Adrenal gland (tissue), 12 donors: Measurements from ENCODE around the gene RAD52. TPM values are rescaled to one million over a fixed set of nuclear protein-coding genes. Genes with fewer than 3 reads are reported as not detected.

Experiments
- DNase-seq, 7 donors: peaks; one replicate each; pipeline ENCODE4 v3.0.0-alpha.2; 2019 to 2020
- H3K27ac ChIP-seq, 5 donors: fragments of 200-600 bp; sonication (generic) in 4 of 5; 1 replicate in 3 of 5; 2 replicates in 2 of 5; pipeline versions ENCODE4 v1.5.1 to v1.8.0; 2016 to 2020; ENCODE audit warnings: mild to moderate bottlenecking in 1 of 5
- H3K27me3 ChIP-seq: fragments of 200-600 bp; 2 replicates; pipeline ENCODE4 v1.8.0; 2021
- H3K36me3 ChIP-seq, 2 donors: fragments of 200-600 bp; replicated peaks in 1 of 2; 1 replicate in 1 of 2; 2 replicates in 1 of 2; pipeline versions ENCODE4 v1.5.1 to v1.8.0; 2018 to 2022
- H3K4me1 ChIP-seq, 2 donors: fragments of 200-600 bp; replicated peaks in 1 of 2; 1 replicate in 1 of 2; 2 replicates in 1 of 2; pipeline versions ENCODE4 v1.5.1 to v1.8.0; 2018 to 2021
- H3K4me3 ChIP-seq, 4 donors: fragments of 200-600 bp; sonication (generic) in 3 of 4; one replicate each; pipeline ENCODE4 v1.5.1; 2016 to 2018
- H3K9me3 ChIP-seq, 3 donors: fragments of 200-600 bp; sonication (generic) in 1 of 3; replicated peaks in 1 of 3; 1 replicate in 2 of 3; 2 replicates in 1 of 3; pipeline versions ENCODE4 v1.5.1 to v1.8.0; 2016 to 2021
- CTCF ChIP-seq, 6 experiments: fragments of 450-650 bp in 4 of 6; fragments of 200-600 bp in 2 of 6; sonication (generic) in 1 of 6; IDR thresholded peaks; 1 replicate in 5 of 6; 2 replicates in 1 of 6; pipeline versions ENCODE4 v1.5.1 to v1.8.0; 2016 to 2021; ENCODE audit warnings: antibody characterized with exemption in 6 of 6, mild to moderate bottlenecking in 2 of 6, moderate library complexity in 1 of 6
- POLR2A ChIP-seq, 2 donors: fragments of 450-650 bp; IDR thresholded peaks; one replicate each; pipeline ENCODE4 v1.6.1; 2017; ENCODE audit warnings: antibody characterized with exemption in 2 of 2, mild to moderate bottlenecking in 2 of 2, moderate library complexity in 1 of 2
- WGBS, 4 donors: extraction: QIAGEN DNeasy Blood & Tissue Kit in 2 of 4; methylation state at CpG; one replicate each; pipeline versions ENCODE4 v1.1.5 to v1.1.7; 2013 to 2017; 5-methylcytosine and 5-hydroxymethylcytosine counted together
- intact Hi-C, 2 donors: fragments of 100-400 bp; cut with DNase I; formaldehyde crosslinking; loops; one replicate each; pipeline versions ENCODE4 v1.14.1 to v1.15.0; 2022 to 2023
- polyA plus RNA-seq, 3 donors: library from polyadenylated mRNA; stranded (reverse); fragments of 200-250 nt in 2 of 3; fragments of 350-450 nt in 1 of 3; fragmentation: Illumina TruSeq in 1 of 3; extraction: RNeasy Lipid Tissue Mini Kit (QIAGEN cat#74804) in 1 of 3; gene quantifications; one replicate each; pipeline ENCODE4 v1.2.3, GENCODE V29; 2013 to 2014
- total RNA-seq, 9 donors: library from RNA; depleted of rRNA in 4 of 9; stranded (reverse); fragments of >200 nt in 4 of 9; fragments of 120-200 nt in 1 of 9; fragmentation: NEBNext Ultra II Directional in 1 of 9; extraction: Animal tissue kit (Norgen Biotek cat#: 25700) in 1 of 9; gene quantifications; one replicate each; pipeline versions ENCODE4 v1.1.0 to v1.2.4, GENCODE V29; 2013 to 2023
- donor health status: healthy with polysubstance abuse.
- donor health status: Bipolar disorder and iron deficiency.
- donor health status: DM: yes; HTN: yes; CAD: no.
- donor health status: DM: no; HTN: no; CAD: no.
- donor health status: DM: no; HTN: no; CAD: no.
- donor health status: DM: yes; HTN: yes; CAD: no.

Gene RAD52
- total and polyA plus RNA-seq, 12 donors, result 5.5 to 22.6 (median 11.2) TPM

DNA sequence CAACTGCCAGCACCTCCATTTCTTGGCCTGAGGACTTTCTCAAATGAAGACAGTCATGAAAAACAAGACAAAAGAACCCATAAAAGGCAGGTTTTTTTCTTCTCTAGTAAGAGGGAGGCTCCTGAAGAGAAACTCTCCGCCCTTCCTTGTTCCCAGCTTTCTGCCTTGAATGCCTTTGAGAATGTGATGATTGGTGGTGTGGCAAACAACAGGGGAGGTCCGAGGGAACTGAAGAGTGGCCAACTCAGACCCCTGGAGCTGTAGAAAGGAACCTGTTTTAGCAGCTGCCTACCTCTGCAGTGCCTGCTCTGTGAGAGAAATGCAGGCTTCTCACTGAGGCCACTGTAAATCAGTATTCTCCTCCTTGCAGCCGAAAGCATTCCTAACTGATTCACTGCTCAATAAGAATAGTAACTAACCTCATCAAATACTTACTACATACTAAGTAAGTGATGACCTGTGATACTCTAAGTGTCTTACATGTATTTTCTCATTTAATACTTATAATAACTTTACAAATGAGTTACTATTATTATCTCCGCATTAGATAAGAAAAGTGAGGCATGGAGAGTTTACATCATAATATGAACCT, 24.9 kb upstream of the RAD52 start:
- Histone ChIP-seq H3K4me3 (no peak overlapping the region), H3K27me3 (no peaks in the 10 kb centered on the region), H3K9me3 (no peaks in the 10 kb centered on the region), H3K27ac (no peak overlapping the region), H3K4me1 (no peaks in the 10 kb centered on the region), H3K36me3 (no peaks in the 10 kb centered on the region)
- 86 to 92% (median 90%) methylated on average over 4 of the region's 4 CpGs for WGBS, 4 donors
- TF ChIP-seq CTCF (IDR thresholded peaks at IDR 0.05) (no peak), POLR2A (IDR thresholded peaks at IDR 0.05) (no peak)
- DNase-seq, result no peak
- intact Hi-C loops, result no loop called here

DNA sequence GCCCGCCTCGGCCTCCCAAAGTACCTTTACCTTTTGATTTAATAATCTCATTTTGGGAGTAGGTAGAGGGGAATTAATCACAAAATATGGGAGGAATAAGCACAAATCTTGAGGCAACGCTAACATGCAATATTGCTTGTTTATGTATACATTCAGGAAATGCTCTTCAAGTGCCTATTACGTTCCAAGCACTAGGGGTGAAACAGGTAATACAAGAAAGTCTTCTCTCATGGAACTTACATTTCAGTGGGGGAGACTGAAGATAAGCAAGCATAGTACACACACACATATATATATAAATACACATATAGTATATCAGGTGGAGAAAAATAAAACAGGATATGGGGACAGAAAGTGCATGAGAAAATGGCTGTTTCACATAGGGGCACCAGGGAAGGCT, 22.5 kb upstream of the RAD52 start:
- TF ChIP-seq CTCF (IDR thresholded peaks at IDR 0.05) (no peak), POLR2A (IDR thresholded peaks at IDR 0.05) (no peak)
- no peak for DNase-seq
- Histone ChIP-seq H3K9me3 (no peaks in the 10 kb centered on the region), H3K36me3 (no peaks in the 10 kb centered on the region), H3K4me3 (no peak overlapping the region), H3K27ac (no peak overlapping the region), H3K4me1 (no peaks in the 10 kb centered on the region), H3K27me3 (no peaks in the 10 kb centered on the region)
- intact Hi-C loops, result no loop called here
- 94 to 97% (median 95%) methylated on average over 4 of the region's 4 CpGs for WGBS, 4 donors

GRCh38 chr12:969821-970220, 20.3 kb upstream of the RAD52 start:
- no peaks in the 10 kb centered on the region for H3K36me3 ChIP-seq
- 79 to 92% (median 83%) methylated on average over 8 of the region's 8 CpGs for WGBS, 4 donors
- no peak for TF ChIP-seq CTCF (IDR thresholded peaks at IDR 0.05)
- TF ChIP-seq POLR2A (IDR thresholded peaks at IDR 0.05), result no peak

DNA sequence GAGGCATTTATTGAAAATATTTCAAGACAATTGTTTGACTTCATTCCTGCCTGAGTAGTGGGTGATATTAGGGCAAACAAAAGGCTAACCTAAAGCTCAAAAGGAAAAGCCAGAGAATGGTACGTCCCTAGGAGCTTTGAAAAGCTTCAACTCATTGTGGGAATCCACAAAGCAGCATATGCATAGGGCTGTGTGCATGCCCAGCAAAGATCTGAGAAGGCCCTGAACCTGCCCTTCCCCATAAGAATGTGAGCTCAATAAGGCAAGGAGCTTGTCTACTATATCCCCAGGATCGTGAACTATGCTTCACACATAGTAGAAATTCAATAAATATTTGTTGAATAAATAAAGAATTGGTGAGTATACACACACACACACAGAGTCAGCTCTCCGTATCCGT, 19.1 kb upstream of the RAD52 start:
- TF ChIP-seq CTCF (IDR thresholded peaks at IDR 0.05), result no peak
- TF ChIP-seq POLR2A (IDR thresholded peaks at IDR 0.05), result no peak
- H3K36me3 ChIP-seq, result no peaks in the 10 kb centered on the region
- no peak for DNase-seq
- H3K27ac ChIP-seq, result no peak overlapping the region
- H3K4me3 ChIP-seq, result no peak overlapping the region
- no peaks in the 10 kb centered on the region for H3K27me3 ChIP-seq
- intact Hi-C loops, result no loop called here
- H3K4me1 ChIP-seq, result no peaks in the 10 kb centered on the region
- WGBS, 4 donors, result 62 to 87% (median 79%) methylated on average over 4 of the region's 4 CpGs
- H3K9me3 ChIP-seq, result no peaks in the 10 kb centered on the region

More at GRCh38 chr12:969821-970220, 20.3 kb upstream of the RAD52 start:
- intact Hi-C loops, result no loop called here
- no peak overlapping the region for H3K4me3 ChIP-seq
- H3K27me3 ChIP-seq, result no peaks in the 10 kb centered on the region
- no peak overlapping the region for H3K27ac ChIP-seq
- no peak for DNase-seq
- no peaks in the 10 kb centered on the region for H3K9me3 ChIP-seq
- H3K4me1 ChIP-seq, result no peaks in the 10 kb centered on the region
